Measurements from ENCODE around the gene DNM3. TPM values are rescaled to one million over a fixed set of nuclear protein-coding genes. Genes with fewer than 3 reads are reported as not detected.

The DNM3 gene
- total RNA-seq, 4 donors from 2014 or later, result 2.7 to 3.3 TPM; not detected in 2

GRCh38 chr1:172246521-172247390, 405.5 kb downstream of the DNM3 start:
- TF ChIP-seq EP300 (IDR thresholded peaks at IDR 0.05; ENCODE audit: low read depth), result no peak
- TF ChIP-seq POLR2AphosphoS5 (IDR thresholded peaks at IDR 0.05), result no peak
- no peak for TF ChIP-seq POLR2A (IDR thresholded peaks at IDR 0.05)
- TF ChIP-seq CTCF (IDR thresholded peaks at IDR 0.05), result no peak
- DNase-seq, result no peak
- intact Hi-C loops (cut with DNase I; ENCODE audit: low total_unique reads) (no loop called here), in situ Hi-C loops (cut with MboI; ENCODE audit: low pct_ligation_motif_present in 1 of 4, low pct_unique_long_range_greater_than_20kb in 1 of 4, low sequenced_read_pairs in 3 of 4) (no loop called here)
- no peak overlapping the region for H3K27ac ChIP-seq
- H3K9me3 ChIP-seq, result no peaks in the 10 kb centered on the region
- WGBS, 2 donors (ENCODE audit: low coverage in 1 of 2), result 92 to 93% methylated on average over 7 to 8 of the region's 8 CpGs
- H3K4me1 ChIP-seq, result no peaks in the 10 kb centered on the region
- no peaks in the 10 kb centered on the region for H3K27me3 ChIP-seq
- no peak overlapping the region for H3K4me3 ChIP-seq
- H3K36me3 ChIP-seq, result peaks cover 0 to 1% (median 0%) of the 10 kb centered on the region in 4 donors

GRCh38 chr1:172251486-172251885, 410.2 kb downstream of the DNM3 start:
- intact Hi-C loops (cut with DNase I; ENCODE audit: low total_unique reads), result no loop called here
- Histone ChIP-seq H3K27me3 (no peaks in the 10 kb centered on the region), H3K36me3 (peaks cover 0 to 1% (median 0%) of the 10 kb centered on the region in 4 donors), H3K4me1 (peaks cover 0 to 11% (median 0%) of the 10 kb centered on the region in 4 donors), H3K27ac (no peak overlapping the region), H3K9me3 (no peaks in the 10 kb centered on the region), H3K4me3 (no peak overlapping the region)
- 58 to 83% methylated on average over 1 of the region's 1 CpG for WGBS, 2 donors (ENCODE audit: low coverage in 1 of 2)
- no peak for TF ChIP-seq POLR2A (IDR thresholded peaks at IDR 0.05)
- TF ChIP-seq CTCF (IDR thresholded peaks at IDR 0.05), result no peak
- no peak for TF ChIP-seq POLR2AphosphoS5 (IDR thresholded peaks at IDR 0.05)
- no peak for TF ChIP-seq EP300 (IDR thresholded peaks at IDR 0.05; ENCODE audit: low read depth)
- in situ Hi-C loops (cut with MboI; ENCODE audit: low pct_ligation_motif_present in 1 of 4, low pct_unique_long_range_greater_than_20kb in 1 of 4, low sequenced_read_pairs in 3 of 4), result no loop called here
- no peak for DNase-seq

- Histone ChIP-seq H3K4me3 (no peak overlapping the region), H3K36me3 (peaks cover 0 to 1% (median 0%) of the 10 kb centered on the region in 4 donors), H3K9me3 (no peaks in the 10 kb centered on the region), H3K27me3 (no peaks in the 10 kb centered on the region), H3K4me1 (peaks cover 0 to 11% (median 0%) of the 10 kb centered on the region in 4 donors), H3K27ac (no peak overlapping the region)
- intact Hi-C loops (cut with DNase I; ENCODE audit: low total_unique reads), result no loop called here
- no peak for DNase-seq
- in situ Hi-C loops (cut with MboI; ENCODE audit: low pct_ligation_motif_present in 1 of 4, low pct_unique_long_range_greater_than_20kb in 1 of 4, low sequenced_read_pairs in 3 of 4), result no loop called here
- TF ChIP-seq CTCF (IDR thresholded peaks at IDR 0.05) (no peak), POLR2A (IDR thresholded peaks at IDR 0.05) (no peak), EP300 (IDR thresholded peaks at IDR 0.05; ENCODE audit: low read depth) (no peak)
- 66 to 94% methylated on average over 3 to 4 of the region's 4 CpGs for WGBS, 2 donors (ENCODE audit: low coverage in 1 of 2)
Measured at GRCh38 chr1:172252321-172252720, 411.0 kb downstream of the DNM3 start.

- TF ChIP-seq POLR2AphosphoS5 (IDR thresholded peaks at IDR 0.05) (no peak), EP300 (IDR thresholded peaks at IDR 0.05; ENCODE audit: low read depth) (no peak), POLR2A (IDR thresholded peaks at IDR 0.05) (no peak), CTCF (IDR thresholded peaks at IDR 0.05) (no peak)
- in situ Hi-C loops (cut with MboI; ENCODE audit: low pct_ligation_motif_present in 1 of 4, low pct_unique_long_range_greater_than_20kb in 1 of 4, low sequenced_read_pairs in 3 of 4) (no loop called here), intact Hi-C loops (cut with DNase I; ENCODE audit: low total_unique reads) (no loop called here)
- Histone ChIP-seq H3K36me3 (no peaks in the 10 kb centered on the region), H3K4me1 (peaks cover 0 to 11% (median 0%) of the 10 kb centered on the region in 4 donors), H3K27ac (no peak overlapping the region), H3K27me3 (no peaks in the 10 kb centered on the region), H3K9me3 (no peaks in the 10 kb centered on the region), H3K4me3 (no peak overlapping the region)
- WGBS, 2 donors (ENCODE audit: low coverage in 1 of 2), result 90% methylated on average over 2 of the region's 2 CpGs
- no peak for DNase-seq
Measured at GRCh38 chr1:172252958-172253357, 411.7 kb downstream of the DNM3 start.
